ENCODE results near the gene INAFM1. TPM values are rescaled to one million over a fixed set of nuclear protein-coding genes. Genes with fewer than 3 reads are reported as not detected.
A peak's percentile ranks its signal among the peaks of the same experiment; 100 is the strongest.

INAFM1 gene
- total and polyA plus RNA-seq, 9 donors = 6.1 to 17.1 (median 13.6) TPM

DNA sequence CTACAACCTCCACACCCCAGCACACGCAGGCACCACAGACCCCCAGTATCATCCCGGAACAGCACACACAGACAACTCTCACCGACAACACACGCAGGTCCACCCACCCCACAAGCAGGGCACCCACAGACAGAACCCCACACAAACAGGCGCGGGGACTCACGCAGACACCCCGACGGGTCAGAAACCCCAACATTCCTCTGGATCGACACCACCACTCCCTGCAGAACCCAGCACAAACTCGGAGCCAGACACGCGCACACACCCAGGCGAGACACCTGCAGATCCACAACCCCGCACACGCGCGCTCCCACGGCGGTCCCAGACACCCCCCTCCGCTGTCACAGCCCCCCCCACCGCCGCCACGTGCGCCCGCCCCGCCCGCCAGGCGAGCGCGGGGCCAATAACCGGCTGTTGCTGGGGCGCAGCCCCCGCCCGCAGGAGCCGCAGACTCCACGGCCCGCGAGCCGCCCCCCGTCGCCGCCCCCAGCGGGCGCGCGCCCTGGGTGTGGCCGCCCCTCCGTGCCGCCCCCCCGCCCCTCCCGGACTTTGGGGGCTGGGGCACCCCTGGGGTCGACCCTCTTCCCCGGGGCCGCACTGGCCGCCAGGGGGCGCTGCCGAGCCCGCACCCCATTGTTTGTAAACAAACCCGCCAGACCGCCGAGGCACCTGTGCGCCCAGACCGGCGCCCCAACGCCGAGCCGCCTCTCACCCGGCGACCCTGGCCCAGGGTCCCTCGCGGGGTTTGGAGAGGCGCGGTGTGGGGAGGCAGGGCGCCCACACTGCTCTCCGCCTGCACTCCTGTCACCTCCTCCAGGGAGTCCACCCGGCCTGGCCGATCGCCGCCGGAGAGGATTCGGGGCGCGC lies 44.4 kb upstream of the INAFM1 start:
- Histone ChIP-seq H3K4me1 (ENCODE audit: control insufficient read depth, insufficient read depth, low read length) (peaks cover 51% of the 10 kb centered on the region), H3K27me3 (ENCODE audit: control insufficient read depth, insufficient read depth, low read length) (peaks cover 42% of the 10 kb centered on the region), H3K36me3 (ENCODE audit: control insufficient read depth, insufficient read depth, low read length) (no peaks in the 10 kb centered on the region), H3K4me3 (ENCODE audit: low read length) (peak overlapping the region; percentile 64), H3K9me3 (replicated peaks; ENCODE audit: control insufficient read depth, low read depth, low read length) (no peaks in the 10 kb centered on the region), H3K27ac (ENCODE audit: low read length) (peak overlapping the region; percentile 90)
- under 1% methylated on average over 67 of the region's 84 CpGs for WGBS (ENCODE audit: insufficient coverage)
- DNase-seq = no peak

DNA sequence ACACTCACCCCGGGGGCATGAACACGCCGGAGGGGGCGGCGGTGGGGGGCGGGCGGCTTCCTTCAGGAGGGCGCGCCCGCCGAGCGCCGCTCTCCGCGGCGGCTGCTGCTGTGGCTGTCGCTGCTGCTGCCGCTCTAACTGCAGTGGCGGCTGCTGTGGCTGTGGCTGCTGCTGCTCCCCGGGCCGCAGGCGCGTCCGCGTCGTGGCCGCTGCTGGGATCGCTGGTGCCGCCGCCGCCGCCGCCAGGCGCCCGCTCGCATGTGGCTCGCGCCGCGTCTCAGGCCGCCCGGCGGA lies 43.8 kb upstream of the INAFM1 start, which contains the start of gene BBC3:
Gene BBC3 (minus strand): TSS at position 279 of the 294 bp plus-strand sequence. CDS start 2,768 bp downstream, outside the sequence.
- Histone ChIP-seq H3K4me1 (ENCODE audit: control insufficient read depth, insufficient read depth, low read length) (peaks cover 48% of the 10 kb centered on the region), H3K27ac (ENCODE audit: low read length) (peak within 1 kb of the TSS; percentile 90), H3K27me3 (ENCODE audit: control insufficient read depth, insufficient read depth, low read length) (peaks cover 42% of the 10 kb centered on the region), H3K36me3 (ENCODE audit: control insufficient read depth, insufficient read depth, low read length) (no peaks in the 10 kb centered on the region), H3K4me3 (ENCODE audit: low read length) (peak within 1 kb of the TSS; percentile 64), H3K9me3 (replicated peaks; ENCODE audit: control insufficient read depth, low read depth, low read length) (no peaks in the 10 kb centered on the region)
- no peak for DNase-seq
- WGBS (ENCODE audit: insufficient coverage) = 0% methylated on average over 31 of the region's 43 CpGs

DNA sequence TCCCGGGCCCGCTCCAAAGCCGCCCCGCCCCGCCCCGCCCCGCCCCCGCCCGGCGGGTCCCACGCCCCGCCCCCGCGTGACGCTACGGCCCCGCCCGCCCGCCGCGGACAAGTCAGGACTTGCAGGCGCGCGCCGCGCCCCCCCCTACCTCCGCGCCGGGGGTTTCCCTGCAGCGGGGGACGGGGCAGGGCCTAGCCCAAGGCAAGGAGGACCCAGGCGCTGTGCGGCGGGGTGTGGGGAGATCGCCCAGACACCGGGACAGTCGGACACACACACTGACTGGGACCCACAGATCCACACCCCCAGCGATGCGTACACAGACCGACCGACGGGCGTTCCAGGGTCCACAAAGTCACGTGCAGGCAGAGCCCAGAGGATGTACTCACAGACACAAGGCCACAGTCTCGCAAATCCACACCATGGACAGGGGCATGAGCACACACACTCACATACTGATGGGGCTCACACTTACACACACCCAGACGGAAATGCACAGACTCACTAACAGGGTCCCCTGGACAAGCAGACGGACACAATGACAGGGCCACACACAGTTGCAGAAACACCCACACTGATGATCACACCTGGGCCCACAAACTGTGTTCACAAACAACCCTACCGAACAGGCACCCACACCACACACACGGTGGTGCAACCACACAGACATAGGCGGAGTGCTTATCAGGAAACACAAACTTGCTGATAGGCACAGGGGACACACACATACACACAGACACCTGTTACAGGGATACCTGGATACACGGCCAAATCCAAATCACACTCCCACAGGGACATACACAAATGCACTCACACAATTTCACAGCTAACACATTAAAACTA lies 43.2 kb upstream of the INAFM1 start:
- peaks cover 42% of the 10 kb centered on the region for H3K27me3 ChIP-seq (ENCODE audit: control insufficient read depth, insufficient read depth, low read length)
- peak; percentile 88 for DNase-seq
- H3K4me3 ChIP-seq (ENCODE audit: low read length) = peak overlapping the region; percentile 55
- WGBS (ENCODE audit: insufficient coverage) = 6% methylated on average over 30 of the region's 51 CpGs
- H3K4me1 ChIP-seq (ENCODE audit: control insufficient read depth, insufficient read depth, low read length) = peaks cover 48% of the 10 kb centered on the region
- no peaks in the 10 kb centered on the region for H3K9me3 ChIP-seq (replicated peaks; ENCODE audit: control insufficient read depth, low read depth, low read length)
- H3K36me3 ChIP-seq (ENCODE audit: control insufficient read depth, insufficient read depth, low read length) = no peaks in the 10 kb centered on the region
- H3K27ac ChIP-seq (ENCODE audit: low read length) = no peak overlapping the region

DNA sequence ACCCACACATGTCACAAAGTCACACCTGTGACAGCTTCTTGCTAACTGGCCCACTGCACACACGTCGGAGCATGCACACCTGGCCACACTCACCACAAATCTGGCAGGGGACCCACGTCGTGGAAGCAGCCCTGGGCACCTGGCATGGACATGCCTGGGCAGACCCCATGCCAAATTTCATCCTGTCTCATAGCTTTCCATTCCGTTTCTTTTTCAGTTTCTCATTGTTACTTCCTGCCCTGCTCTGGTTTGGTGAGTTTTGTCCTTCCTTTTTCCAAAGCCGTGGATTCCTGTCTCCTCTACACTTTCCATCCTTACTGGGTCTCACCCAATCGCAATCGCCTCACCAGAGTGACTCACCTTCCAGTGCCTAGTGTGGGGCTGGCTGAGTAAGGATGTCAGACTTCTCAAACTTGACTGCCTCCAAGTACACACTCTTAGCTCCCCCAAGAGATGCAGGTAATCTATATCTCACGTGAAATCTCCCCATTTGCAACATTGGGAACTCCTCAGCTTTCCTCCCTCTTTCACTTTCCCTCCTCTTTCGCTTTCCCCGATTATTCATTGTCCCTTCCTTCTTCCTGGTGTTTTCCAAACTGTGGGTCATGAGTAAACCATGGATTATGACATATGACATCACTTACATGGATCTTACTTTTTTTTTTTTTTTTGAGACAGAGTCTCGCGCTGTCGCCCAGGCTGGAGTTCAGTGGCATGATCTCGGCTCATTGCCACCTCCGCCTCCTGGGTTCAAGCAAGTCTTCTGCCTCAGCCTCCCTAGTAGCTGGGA lies 42.1 kb upstream of the INAFM1 start:
- no peak overlapping the region for H3K4me3 ChIP-seq (ENCODE audit: low read length)
- H3K27me3 ChIP-seq (ENCODE audit: control insufficient read depth, insufficient read depth, low read length) = peaks cover 41% of the 10 kb centered on the region
- no peak for DNase-seq
- no peak overlapping the region for H3K27ac ChIP-seq (ENCODE audit: low read length)
- H3K9me3 ChIP-seq (replicated peaks; ENCODE audit: control insufficient read depth, low read depth, low read length) = no peaks in the 10 kb centered on the region
- no peaks in the 10 kb centered on the region for H3K36me3 ChIP-seq (ENCODE audit: control insufficient read depth, insufficient read depth, low read length)
- 55% methylated on average over 10 of the region's 16 CpGs for WGBS (ENCODE audit: insufficient coverage)
- H3K4me1 ChIP-seq (ENCODE audit: control insufficient read depth, insufficient read depth, low read length) = peaks cover 36% of the 10 kb centered on the region

DNA sequence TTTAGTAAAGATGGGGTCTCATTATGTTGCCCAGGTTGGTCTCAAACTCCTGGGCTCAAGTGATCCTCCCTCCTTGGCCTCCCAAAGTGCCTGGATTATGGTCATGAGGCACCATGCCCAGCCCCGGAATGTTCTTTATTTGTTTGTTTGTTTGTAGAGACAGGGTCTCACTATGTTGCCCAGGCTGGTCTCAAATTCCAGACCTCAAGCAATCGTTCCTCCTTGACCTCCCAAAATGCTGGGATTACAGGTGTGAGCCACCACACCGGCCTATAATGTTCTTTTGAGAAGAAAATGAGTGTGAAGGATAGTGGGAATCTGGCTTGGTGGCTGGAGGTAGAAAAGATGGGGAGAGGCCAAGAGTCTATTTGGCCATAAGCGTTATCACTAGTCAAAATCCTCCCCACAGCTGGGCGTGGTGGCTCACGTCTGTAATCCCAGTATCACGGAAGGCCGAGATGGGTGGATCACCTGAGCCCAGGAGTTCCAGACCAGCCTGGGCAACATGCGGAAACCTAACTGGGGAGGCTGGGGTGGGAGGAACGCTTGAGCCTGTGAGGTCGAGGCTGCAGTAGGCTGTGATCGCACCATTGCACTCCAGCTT lies 38.5 kb upstream of the INAFM1 start:
- Histone ChIP-seq H3K4me1 (ENCODE audit: control insufficient read depth, insufficient read depth, low read length) (peaks cover 29% of the 10 kb centered on the region), H3K9me3 (replicated peaks; ENCODE audit: control insufficient read depth, low read depth, low read length) (no peaks in the 10 kb centered on the region), H3K4me3 (ENCODE audit: low read length) (no peak overlapping the region), H3K27me3 (ENCODE audit: control insufficient read depth, insufficient read depth, low read length) (peaks cover 42% of the 10 kb centered on the region), H3K36me3 (ENCODE audit: control insufficient read depth, insufficient read depth, low read length) (no peaks in the 10 kb centered on the region), H3K27ac (ENCODE audit: low read length) (no peak overlapping the region)
- DNase-seq = no peak
- WGBS (ENCODE audit: insufficient coverage) = no CpG with 5 or more reads among the region's 12 CpGs

DNA sequence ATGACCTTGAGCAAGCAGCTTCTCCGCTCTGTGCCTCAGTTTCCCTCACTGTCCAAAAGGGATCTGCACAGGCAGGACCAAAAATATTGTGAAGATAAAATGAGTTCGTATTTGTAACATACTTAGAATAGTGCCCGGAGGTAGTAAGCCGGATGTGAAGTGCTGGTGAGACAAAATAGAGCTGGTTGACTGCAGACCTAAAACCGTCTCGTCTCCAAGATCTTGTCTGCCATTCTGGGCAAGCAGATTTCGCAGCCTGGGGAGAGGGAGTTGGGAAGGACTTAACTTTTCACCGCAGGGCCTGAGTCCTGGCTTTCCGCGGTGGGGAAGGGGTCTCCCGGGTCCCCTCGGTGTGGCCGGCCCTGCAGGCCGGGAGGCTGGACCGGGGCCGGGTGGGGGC lies 35.5 kb upstream of the INAFM1 start:
- DNase-seq = no peak
- Histone ChIP-seq H3K36me3 (ENCODE audit: control insufficient read depth, insufficient read depth, low read length) (no peaks in the 10 kb centered on the region), H3K27me3 (ENCODE audit: control insufficient read depth, insufficient read depth, low read length) (peaks cover 52% of the 10 kb centered on the region), H3K9me3 (replicated peaks; ENCODE audit: control insufficient read depth, low read depth, low read length) (no peaks in the 10 kb centered on the region), H3K4me1 (ENCODE audit: control insufficient read depth, insufficient read depth, low read length) (peaks cover 32% of the 10 kb centered on the region), H3K27ac (ENCODE audit: low read length) (no peak overlapping the region), H3K4me3 (ENCODE audit: low read length) (no peak overlapping the region)
- 9% methylated on average over 16 of the region's 16 CpGs for WGBS (ENCODE audit: insufficient coverage)

DNA sequence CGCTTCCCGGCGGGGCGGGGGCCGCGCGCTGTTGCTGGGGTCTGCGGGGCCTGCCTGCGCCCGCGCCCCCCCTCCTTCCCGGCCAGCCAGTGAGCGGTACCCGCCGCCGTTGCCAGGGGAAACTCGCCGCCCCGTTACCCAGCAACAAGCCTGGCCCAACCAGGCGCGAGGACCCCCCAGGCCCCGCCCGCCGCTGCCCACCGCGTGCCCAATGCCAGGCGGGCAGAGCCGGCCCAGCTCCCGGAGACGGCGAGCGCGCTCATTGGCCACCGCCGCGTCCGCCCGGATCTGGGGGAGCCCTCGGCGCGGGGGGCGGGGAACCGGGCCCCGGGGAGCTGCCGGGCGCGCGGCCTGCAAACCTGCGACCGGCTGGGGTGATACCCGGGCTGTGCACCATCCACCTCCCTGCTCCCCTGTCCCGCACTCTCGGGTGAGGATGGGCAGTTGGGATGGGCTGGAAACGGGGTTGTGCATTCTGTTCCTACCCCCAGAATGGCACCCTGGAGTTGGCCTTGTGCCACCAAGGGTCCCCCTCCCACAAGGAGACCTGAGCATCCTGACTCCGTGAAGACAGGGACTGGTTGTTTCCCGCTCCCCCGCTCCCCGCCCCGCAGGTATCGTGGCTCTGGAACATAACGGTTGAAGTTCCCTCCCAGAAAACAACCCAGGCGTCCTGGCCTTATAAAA lies 34.9 kb upstream of the INAFM1 start:
- peak; percentile 59 for DNase-seq
- H3K27ac ChIP-seq (ENCODE audit: low read length) = no peak overlapping the region
- under 1% methylated on average over 48 of the region's 62 CpGs for WGBS (ENCODE audit: insufficient coverage)
- peaks cover 49% of the 10 kb centered on the region for H3K27me3 ChIP-seq (ENCODE audit: control insufficient read depth, insufficient read depth, low read length)
- H3K9me3 ChIP-seq (replicated peaks; ENCODE audit: control insufficient read depth, low read depth, low read length) = no peaks in the 10 kb centered on the region
- H3K4me3 ChIP-seq (ENCODE audit: low read length) = no peak overlapping the region
- H3K36me3 ChIP-seq (ENCODE audit: control insufficient read depth, insufficient read depth, low read length) = no peaks in the 10 kb centered on the region
- peaks cover 35% of the 10 kb centered on the region for H3K4me1 ChIP-seq (ENCODE audit: control insufficient read depth, insufficient read depth, low read length)

DNA sequence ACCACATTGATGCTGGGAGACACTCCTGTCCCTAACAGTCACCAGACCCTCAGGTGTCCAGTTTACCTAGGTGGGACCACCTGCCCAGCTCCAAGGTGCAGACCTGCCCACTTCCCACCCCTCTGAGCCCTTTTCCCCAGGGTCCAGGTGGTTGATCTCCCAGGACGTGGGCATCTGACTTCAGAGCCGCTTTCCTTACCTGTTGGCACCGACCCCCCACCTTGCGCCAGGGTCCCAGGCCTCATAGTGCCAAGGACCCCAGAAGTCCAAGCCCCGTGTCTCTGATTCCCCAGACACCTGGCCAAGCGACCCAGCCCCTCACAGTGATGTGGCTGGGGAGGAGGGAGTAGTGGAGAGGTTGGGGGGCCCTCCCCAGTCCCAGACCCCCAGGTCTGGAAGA lies 34.1 kb upstream of the INAFM1 start:
- Histone ChIP-seq H3K4me3 (ENCODE audit: low read length) (no peak overlapping the region), H3K4me1 (ENCODE audit: control insufficient read depth, insufficient read depth, low read length) (peaks cover 35% of the 10 kb centered on the region)
- DNase-seq = no peak

More for the DNA sequence above, 34.1 kb upstream of the INAFM1 start:
- Histone ChIP-seq H3K27ac (ENCODE audit: low read length) (no peak overlapping the region), H3K9me3 (replicated peaks; ENCODE audit: control insufficient read depth, low read depth, low read length) (no peaks in the 10 kb centered on the region), H3K27me3 (ENCODE audit: control insufficient read depth, insufficient read depth, low read length) (peaks cover 49% of the 10 kb centered on the region), H3K36me3 (ENCODE audit: control insufficient read depth, insufficient read depth, low read length) (no peaks in the 10 kb centered on the region)
- WGBS (ENCODE audit: insufficient coverage) = 50% methylated on average over 2 of the region's 6 CpGs
